GM15510 (cell line): ENCODE measurements around the gene LSM12.

ENCODE experiments used
- POLR2A ChIP-seq: IDR thresholded peaks from 3 replicates; pipeline ENCODE4 v1.6.1; 2011; ENCODE audit warnings: borderline replicate concordance; ENCODE audit not compliant: insufficient read length; ENCODE audit errors: extremely low read depth

LSM12 gene

GRCh38 chr17:44066204-44066930 lies at the start of gene LSM12:
LSM12 (minus strand) TSS chr17:44066671; CDS start chr17:44066587, 84 bp downstream.
- peak; percentile 75 for TF ChIP-seq POLR2A

- TF ChIP-seq POLR2A, result no peak
These were observed 49.3 kb upstream of the LSM12 start for GRCh38 chr17:44115585-44116415.

- TF ChIP-seq POLR2A, result no peak
These were observed 47.7 kb upstream of the LSM12 start for GRCh38 chr17:44113868-44114840.

- TF ChIP-seq POLR2A, result no peak
These were observed 46.9 kb upstream of the LSM12 start for GRCh38 chr17:44113382-44113781.

GRCh38 chr17:44112284-44113280 lies 46.1 kb upstream of the LSM12 start:
- TF ChIP-seq POLR2A, result no peak

- no peak for TF ChIP-seq POLR2A
These were observed 45.3 kb upstream of the LSM12 start for GRCh38 chr17:44111777-44112176.

- peak; percentile 50 for TF ChIP-seq POLR2A
These were observed 44.6 kb upstream of the LSM12 start for GRCh38 chr17:44110823-44111633.

GRCh38 chr17:44110011-44110686 lies 43.7 kb upstream of the LSM12 start:
- no peak for TF ChIP-seq POLR2A

GRCh38 chr17:44109312-44109630 lies 42.8 kb upstream of the LSM12 start:
- TF ChIP-seq POLR2A, result no peak

GRCh38 chr17:44108440-44109311 lies 42.2 kb upstream of the LSM12 start:
- no peak for TF ChIP-seq POLR2A

- no peak for TF ChIP-seq POLR2A
These were observed 40.3 kb upstream of the LSM12 start for GRCh38 chr17:44106801-44107200.
